Measurements from ENCODE around the gene DNAJC21.

Gene DNAJC21

GRCh38 chr5:34927785-34928184, 1.6 kb upstream of the DNAJC21 start:
- ChIA-PET CTCF (no interaction called here), POLR2A (ENCODE audit: low non-redundant PET) (no interaction called here)
- peak overlapping the region; percentile 35 for H3K27ac ChIP-seq
- DNase-seq (ENCODE audit: low spot score): no peak
- TF ChIP-seq, protein P1, sequence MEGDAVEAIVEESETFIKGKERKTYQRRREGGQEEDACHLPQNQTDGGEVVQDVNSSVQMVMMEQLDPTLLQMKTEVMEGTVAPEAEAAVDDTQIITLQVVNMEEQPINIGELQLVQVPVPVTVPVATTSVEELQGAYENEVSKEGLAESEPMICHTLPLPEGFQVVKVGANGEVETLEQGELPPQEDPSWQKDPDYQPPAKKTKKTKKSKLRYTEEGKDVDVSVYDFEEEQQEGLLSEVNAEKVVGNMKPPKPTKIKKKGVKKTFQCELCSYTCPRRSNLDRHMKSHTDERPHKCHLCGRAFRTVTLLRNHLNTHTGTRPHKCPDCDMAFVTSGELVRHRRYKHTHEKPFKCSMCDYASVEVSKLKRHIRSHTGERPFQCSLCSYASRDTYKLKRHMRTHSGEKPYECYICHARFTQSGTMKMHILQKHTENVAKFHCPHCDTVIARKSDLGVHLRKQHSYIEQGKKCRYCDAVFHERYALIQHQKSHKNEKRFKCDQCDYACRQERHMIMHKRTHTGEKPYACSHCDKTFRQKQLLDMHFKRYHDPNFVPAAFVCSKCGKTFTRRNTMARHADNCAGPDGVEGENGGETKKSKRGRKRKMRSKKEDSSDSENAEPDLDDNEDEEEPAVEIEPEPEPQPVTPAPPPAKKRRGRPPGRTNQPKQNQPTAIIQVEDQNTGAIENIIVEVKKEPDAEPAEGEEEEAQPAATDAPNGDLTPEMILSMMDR (conservative IDR thresholded peaks at IDR 0.05; ENCODE audit: low read depth): no peak

- DNase-seq (ENCODE audit: low spot score): no peak
- H3K27ac ChIP-seq: no peak overlapping the region
- TF ChIP-seq, protein P1 (conservative IDR thresholded peaks at IDR 0.05; ENCODE audit: low read depth): no peak
- POLR2A ChIA-PET (ENCODE audit: low non-redundant PET): interaction anchor here (0.9 kb wide), 1 partner anchor 13 kb away, joined by 3 read pairs; the partner anchor contains the start of gene RAD1
- CTCF ChIA-PET: no interaction called here
Measured at GRCh38 chr5:34928267-34928666, 1.1 kb upstream of the DNAJC21 start.

- POLR2A ChIA-PET (ENCODE audit: low non-redundant PET): interaction anchor here (0.7 to 1.7 kb wide), 3 partner anchors 12 to 336 kb away, joined by 3 to 6 read pairs (median 4); partner anchors contain the start of genes BRIX1 and RAD1
- TF ChIP-seq, protein P1 (conservative IDR thresholded peaks at IDR 0.05; ENCODE audit: low read depth): no peak
- peak; percentile 64 for DNase-seq (ENCODE audit: low spot score)
- H3K27ac ChIP-seq: peak overlapping the region; percentile 95
- CTCF ChIA-PET: interaction anchor here (0.6 to 0.7 kb wide), 3 partner anchors 49 to 454 kb away, joined by 3 to 4 read pairs (median 3); no protein-coding TSS in a partner anchor
Measured at GRCh38 chr5:34929720-34930461, 532 bp downstream of the DNAJC21 start.

GRCh38 chr5:34930462-34930844, 1.1 kb downstream of the DNAJC21 start:
- DNase-seq (ENCODE audit: low spot score): no peak
- POLR2A ChIA-PET (ENCODE audit: low non-redundant PET): interaction anchor here (0.7 to 1.7 kb wide), 2 partner anchors 15 to 337 kb away, joined by 3 to 6 read pairs; partner anchors contain the start of genes BRIX1 and RAD1
- peak overlapping the region; percentile 95 for H3K27ac ChIP-seq
- TF ChIP-seq, protein P1 (conservative IDR thresholded peaks at IDR 0.05; ENCODE audit: low read depth): no peak
- CTCF ChIA-PET: no interaction called here

DNA sequence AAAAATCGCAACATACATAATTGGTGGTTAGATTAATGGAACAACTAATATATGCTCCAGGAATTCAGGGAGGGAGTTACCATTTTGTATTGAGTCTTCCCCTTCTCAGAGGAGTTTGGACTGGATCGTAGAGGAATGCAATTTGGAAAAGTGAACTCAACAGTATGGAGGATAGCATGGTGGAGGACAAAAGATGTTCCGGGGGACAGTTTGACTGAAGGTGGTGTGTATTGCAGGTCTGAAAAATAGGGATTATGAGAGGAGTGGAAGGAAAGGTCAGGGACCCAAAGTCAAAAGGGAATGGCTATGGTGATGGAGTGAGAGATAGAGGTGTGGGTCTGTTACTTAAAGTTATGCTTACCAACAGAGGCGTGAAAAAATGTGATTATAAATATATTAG, 1.5 kb downstream of the DNAJC21 start:
- TF ChIP-seq, protein P1 (conservative IDR thresholded peaks at IDR 0.05; ENCODE audit: low read depth): no peak
- no peak overlapping the region for H3K27ac ChIP-seq
- ChIA-PET POLR2A (ENCODE audit: low non-redundant PET) (interaction anchor here (0.7 to 1.7 kb wide), 2 partner anchors 15 to 337 kb away, joined by 3 to 6 read pairs; partner anchors contain the start of genes BRIX1 and RAD1), CTCF (no interaction called here)
- DNase-seq (ENCODE audit: low spot score): no peak

DNA sequence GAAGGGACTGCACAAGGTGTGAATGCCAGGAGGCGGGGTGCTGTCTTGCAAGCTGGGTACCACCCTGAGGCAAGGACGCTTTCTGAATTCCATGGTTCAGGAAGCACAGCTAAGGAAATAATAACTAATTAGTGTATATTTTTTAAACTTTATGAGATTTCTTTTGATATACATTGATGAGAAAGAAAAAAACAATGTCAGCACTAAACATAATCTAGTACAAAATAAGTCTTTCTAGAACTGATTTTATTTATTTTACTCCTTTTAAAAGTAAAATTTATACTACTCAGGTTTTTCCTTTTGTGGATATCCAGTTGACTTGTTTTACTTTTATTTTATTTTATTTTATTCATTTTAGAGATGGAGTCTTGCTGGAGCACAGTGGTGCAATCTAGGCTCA, 3.6 kb downstream of the DNAJC21 start:
- no peak overlapping the region for H3K27ac ChIP-seq
- ChIA-PET CTCF (no interaction called here), POLR2A (ENCODE audit: low non-redundant PET) (no interaction called here)
- TF ChIP-seq, protein P1 (conservative IDR thresholded peaks at IDR 0.05; ENCODE audit: low read depth): no peak
- no peak for DNase-seq (ENCODE audit: low spot score)

Measured in RWPE1 (cell line).